Body of pancreas (tissue), 4 donors: ENCODE results near the gene PRPH2.

Experiments used
- POLR2A ChIP-seq, 3 donors: fragments of 450-650 bp; IDR thresholded peaks; one replicate each; pipeline ENCODE4 v1.6.1; 2016; ENCODE audit warnings: antibody characterized with exemption in 3 of 3, mild to moderate bottlenecking in 2 of 3
- TF ChIP-seq, protein P1 (sequence below), 7 experiments: fragments of 450-650 bp in 4 of 7; fragments of 200-600 bp in 3 of 7; sonication (generic) in 3 of 7; IDR thresholded peaks; one replicate each; pipeline ENCODE4 v1.5.1; 2016 to 2019; ENCODE audit warnings: antibody characterized with exemption in 7 of 7

DNA sequence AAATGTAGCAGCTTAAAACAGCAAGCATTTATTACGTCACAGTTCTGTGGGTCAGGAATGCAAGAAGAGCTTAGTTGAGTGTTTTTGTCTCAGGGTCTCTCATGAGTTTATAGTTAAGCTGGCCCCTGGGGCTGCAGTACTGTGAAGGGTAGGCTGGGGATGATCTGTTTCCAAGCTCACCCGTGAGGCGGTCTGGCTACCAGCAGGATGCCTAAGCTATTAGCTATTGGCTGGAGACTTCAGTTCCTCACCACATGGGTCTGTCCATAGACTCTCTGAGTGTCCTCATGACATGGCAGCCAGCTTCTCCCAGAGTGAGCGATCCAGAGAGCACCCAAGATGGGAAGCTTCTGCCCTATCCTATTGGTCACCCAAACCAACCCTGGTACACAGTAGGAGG is 46.7 kb upstream of the PRPH2 start:
- TF ChIP-seq, protein P1, sequence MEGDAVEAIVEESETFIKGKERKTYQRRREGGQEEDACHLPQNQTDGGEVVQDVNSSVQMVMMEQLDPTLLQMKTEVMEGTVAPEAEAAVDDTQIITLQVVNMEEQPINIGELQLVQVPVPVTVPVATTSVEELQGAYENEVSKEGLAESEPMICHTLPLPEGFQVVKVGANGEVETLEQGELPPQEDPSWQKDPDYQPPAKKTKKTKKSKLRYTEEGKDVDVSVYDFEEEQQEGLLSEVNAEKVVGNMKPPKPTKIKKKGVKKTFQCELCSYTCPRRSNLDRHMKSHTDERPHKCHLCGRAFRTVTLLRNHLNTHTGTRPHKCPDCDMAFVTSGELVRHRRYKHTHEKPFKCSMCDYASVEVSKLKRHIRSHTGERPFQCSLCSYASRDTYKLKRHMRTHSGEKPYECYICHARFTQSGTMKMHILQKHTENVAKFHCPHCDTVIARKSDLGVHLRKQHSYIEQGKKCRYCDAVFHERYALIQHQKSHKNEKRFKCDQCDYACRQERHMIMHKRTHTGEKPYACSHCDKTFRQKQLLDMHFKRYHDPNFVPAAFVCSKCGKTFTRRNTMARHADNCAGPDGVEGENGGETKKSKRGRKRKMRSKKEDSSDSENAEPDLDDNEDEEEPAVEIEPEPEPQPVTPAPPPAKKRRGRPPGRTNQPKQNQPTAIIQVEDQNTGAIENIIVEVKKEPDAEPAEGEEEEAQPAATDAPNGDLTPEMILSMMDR (IDR thresholded peaks at IDR 0.05) = no peak
- TF ChIP-seq POLR2A (IDR thresholded peaks at IDR 0.05) = no peak
